Measurements from ENCODE around the gene MYOCOS. TPM values are rescaled to one million over a fixed set of nuclear protein-coding genes. Genes with fewer than 3 reads are reported as not detected.

The MYOCOS gene
- total and polyA plus RNA-seq, 9 of the 15 experiments (the other 6 are each of a cell fraction or from before 2014, with no cell fraction given), result 0.07 TPM; not detected in 7

DNA sequence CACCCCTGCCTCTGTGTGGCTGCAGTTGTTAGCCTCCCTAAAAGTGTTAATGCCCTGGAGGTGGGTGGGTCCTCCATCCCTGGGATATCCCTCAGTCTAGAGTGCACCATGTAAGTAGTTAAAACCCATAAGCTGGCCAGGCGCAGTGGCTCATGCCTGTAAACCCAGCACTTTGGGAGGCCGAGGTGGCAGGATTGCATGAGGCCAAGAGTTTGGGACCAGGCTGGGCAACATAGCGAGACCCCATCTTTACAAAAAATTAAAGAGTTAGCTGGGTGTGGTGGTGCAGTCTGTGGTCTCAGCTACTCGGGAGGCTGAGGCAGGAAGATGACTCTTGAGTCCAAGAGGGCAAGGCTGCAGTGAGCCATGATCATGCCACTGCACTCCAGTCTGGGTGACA is 20.2 kb downstream of the MYOCOS start:
- no peak overlapping the region for H3K4me3 ChIP-seq
- BruUV-seq (replicated peaks), result no TSS peak

DNA sequence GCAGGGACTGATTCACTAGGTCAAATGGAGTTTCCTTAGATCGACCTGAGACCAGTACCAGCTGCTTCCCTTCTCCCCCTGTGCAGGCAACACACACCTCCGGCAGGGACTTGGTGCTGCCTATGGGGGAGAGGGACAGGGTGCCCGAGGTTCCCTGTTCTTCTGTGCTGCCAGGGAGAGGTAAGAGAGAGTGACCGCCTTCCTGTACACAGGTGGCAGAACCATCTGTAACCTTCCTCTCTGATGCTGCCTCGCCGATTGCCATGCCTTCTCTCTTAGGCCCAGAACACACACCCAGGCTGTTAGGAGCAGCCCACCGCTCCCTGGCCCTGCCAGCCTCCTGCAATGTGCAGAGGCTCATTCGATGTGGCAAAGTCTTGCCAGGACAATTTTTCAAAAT is 21.1 kb downstream of the MYOCOS start:
- DNase-seq (ENCODE audit: extremely low read depth in 1 of 4, low spot score in 3 of 4), result no peak
- BruUV-seq (replicated peaks), result no TSS peak
- H3K4me2 ChIP-seq (ENCODE audit: insufficient read depth, low read length), result no peak overlapping the region
- no peak for ATAC-seq
- H4K20me1 ChIP-seq (replicated peaks; ENCODE audit: control insufficient read depth, insufficient read depth, low read length), result no peaks in the 10 kb centered on the region
- CTCF ChIA-PET (ENCODE audit: low intra/inter-chr PET ratio), result no interaction called here
- peaks cover 2 to 28% of the 10 kb centered on the region in 2 experiments; a peak in 3 of 5 replicates for H3K27me3 ChIP-seq (ENCODE audit: control insufficient read depth in 2 of 2, insufficient read depth in 2 of 2, low read length in 2 of 2)
- in situ Hi-C loops (cut with MboI) (loop anchor here (5.0 kb wide), 1 partner anchor 339 kb away; no protein-coding TSS in a partner anchor), intact Hi-C loops (cut with micrococcal nuclease) (loop anchor here (10.0 kb wide), 1 partner anchor 782 kb away; the partner anchor contains the start of gene C1orf105)
- no peaks in the 10 kb centered on the region for H3K36me3 ChIP-seq (ENCODE audit: control insufficient read depth, insufficient read depth, low read length)
- H3K27ac ChIP-seq (ENCODE audit: extremely low read depth, low read depth, low read length), result no peak overlapping the region
- H3K4me3 ChIP-seq, result no peak overlapping the region
- H3K79me2 ChIP-seq (ENCODE audit: control insufficient read depth, insufficient read depth, low read length), result no peaks in the 10 kb centered on the region
- no peak for FAIRE-seq
- POLR2A ChIA-PET, result interaction anchor here (0.7 kb wide), 1 partner anchor 348 kb away, joined by 3 read pairs; no protein-coding TSS in a partner anchor
- H3K9ac ChIP-seq (ENCODE audit: insufficient read depth in 1 of 2, low read depth in 2 of 2, low read length in 2 of 2), result peak overlapping the region in 1 of 2 experiments; percentile 63; a peak in 2 of 4 replicates
- H3K9me3 ChIP-seq (replicated peaks; ENCODE audit: control insufficient read depth, insufficient read depth, low read depth, low read length), result no peaks in the 10 kb centered on the region
- TF ChIP-seq HDAC3 (IDR thresholded peaks at IDR 0.05; ENCODE audit: borderline replicate concordance, partially characterized antibody) (no peak), SUPT5H (IDR thresholded peaks at IDR 0.05) (no peak), GABPB1 (CRISPR knock-in tag; IDR thresholded peaks at IDR 0.05) (no peak), PRPF4 (IDR thresholded peaks at IDR 0.05; ENCODE audit: insufficient read depth, low read depth, low read length, poor library complexity, severe bottlenecking) (no peak), SREBF2 (CRISPR knock-in tag; IDR thresholded peaks at IDR 0.05) (no peak), KHSRP (IDR thresholded peaks at IDR 0.05) (no peak), RBM39 (optimal IDR thresholded peaks at IDR 0.05; ENCODE audit: low read depth, low read length) (no peak), ESRRA (IDR thresholded peaks at IDR 0.05; ENCODE audit: borderline replicate concordance, low read depth) (no peak), ZNF444 (CRISPR knock-in tag; IDR thresholded peaks at IDR 0.05) (no peak), MEF2A (IDR thresholded peaks at IDR 0.05; ENCODE audit: control insufficient read depth, low read depth, low read length) (no peak)
- TF ChIP-seq, protein P1, sequence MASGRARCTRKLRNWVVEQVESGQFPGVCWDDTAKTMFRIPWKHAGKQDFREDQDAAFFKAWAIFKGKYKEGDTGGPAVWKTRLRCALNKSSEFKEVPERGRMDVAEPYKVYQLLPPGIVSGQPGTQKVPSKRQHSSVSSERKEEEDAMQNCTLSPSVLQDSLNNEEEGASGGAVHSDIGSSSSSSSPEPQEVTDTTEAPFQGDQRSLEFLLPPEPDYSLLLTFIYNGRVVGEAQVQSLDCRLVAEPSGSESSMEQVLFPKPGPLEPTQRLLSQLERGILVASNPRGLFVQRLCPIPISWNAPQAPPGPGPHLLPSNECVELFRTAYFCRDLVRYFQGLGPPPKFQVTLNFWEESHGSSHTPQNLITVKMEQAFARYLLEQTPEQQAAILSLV (tag; IDR thresholded peaks at IDR 0.05), result no peak
- TF ChIP-seq, protein P2, sequence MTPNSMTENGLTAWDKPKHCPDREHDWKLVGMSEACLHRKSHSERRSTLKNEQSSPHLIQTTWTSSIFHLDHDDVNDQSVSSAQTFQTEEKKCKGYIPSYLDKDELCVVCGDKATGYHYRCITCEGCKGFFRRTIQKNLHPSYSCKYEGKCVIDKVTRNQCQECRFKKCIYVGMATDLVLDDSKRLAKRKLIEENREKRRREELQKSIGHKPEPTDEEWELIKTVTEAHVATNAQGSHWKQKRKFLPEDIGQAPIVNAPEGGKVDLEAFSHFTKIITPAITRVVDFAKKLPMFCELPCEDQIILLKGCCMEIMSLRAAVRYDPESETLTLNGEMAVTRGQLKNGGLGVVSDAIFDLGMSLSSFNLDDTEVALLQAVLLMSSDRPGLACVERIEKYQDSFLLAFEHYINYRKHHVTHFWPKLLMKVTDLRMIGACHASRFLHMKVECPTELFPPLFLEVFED (CRISPR knock-in tag; conservative IDR thresholded peaks at IDR 0.05), result no peak
- H2AFZ ChIP-seq (ENCODE audit: low read depth, low read length), result no peak overlapping the region
- H3K4me1 ChIP-seq (replicated peaks in 1 of 2; ENCODE audit: control insufficient read depth in 2 of 2, insufficient read depth in 2 of 2, low read length in 2 of 2), result peaks cover 0 to 4% of the 10 kb centered on the region in 2 experiments; a peak in 2 of 5 replicates
- H3K9me1 ChIP-seq (ENCODE audit: control insufficient read depth, insufficient read depth, low read length), result no peaks in the 10 kb centered on the region
- WGBS (ENCODE audit: insufficient coverage, low coverage, missing lambda C conversion rate), result 5% methylated on average over 8 of the region's 8 CpGs

More for the DNA sequence above, 20.2 kb downstream of the MYOCOS start:
- H3K4me2 ChIP-seq (ENCODE audit: insufficient read depth, low read length), result no peak overlapping the region
- H2AFZ ChIP-seq (ENCODE audit: low read depth, low read length), result no peak overlapping the region
- no peak for FAIRE-seq
- H3K4me1 ChIP-seq (replicated peaks in 1 of 2; ENCODE audit: control insufficient read depth in 2 of 2, insufficient read depth in 2 of 2, low read length in 2 of 2), result peaks cover 0 to 4% of the 10 kb centered on the region in 2 experiments; a peak in 2 of 5 replicates
- intact Hi-C loops (cut with micrococcal nuclease) (loop anchor here (10.0 kb wide), 1 partner anchor 783 kb away; the partner anchor contains the start of gene C1orf105), in situ Hi-C loops (cut with MboI) (loop anchor here (5.0 kb wide), 1 partner anchor 340 kb away; no protein-coding TSS in a partner anchor)
- H3K36me3 ChIP-seq (ENCODE audit: control insufficient read depth, insufficient read depth, low read length), result no peaks in the 10 kb centered on the region
- H3K9me3 ChIP-seq (replicated peaks; ENCODE audit: control insufficient read depth, insufficient read depth, low read depth, low read length), result no peaks in the 10 kb centered on the region
- H3K79me2 ChIP-seq (ENCODE audit: control insufficient read depth, insufficient read depth, low read length), result no peaks in the 10 kb centered on the region
- H3K27ac ChIP-seq (ENCODE audit: extremely low read depth, low read depth, low read length), result no peak overlapping the region
- ChIA-PET POLR2A (interaction anchor here (0.7 to 0.8 kb wide), 2 partner anchors 10 to 44 kb away, joined by 3 to 5 read pairs; partner anchors contain the start of gene MYOC), CTCF (ENCODE audit: low intra/inter-chr PET ratio) (no interaction called here)
- no peaks in the 10 kb centered on the region for H3K9me1 ChIP-seq (ENCODE audit: control insufficient read depth, insufficient read depth, low read length)
- no peaks in the 10 kb centered on the region for H4K20me1 ChIP-seq (replicated peaks; ENCODE audit: control insufficient read depth, insufficient read depth, low read length)
- DNase-seq (ENCODE audit: extremely low read depth in 1 of 4, low spot score in 3 of 4), result no peak
- peaks cover 2 to 28% of the 10 kb centered on the region in 2 experiments; a peak in 3 of 5 replicates for H3K27me3 ChIP-seq (ENCODE audit: control insufficient read depth in 2 of 2, insufficient read depth in 2 of 2, low read length in 2 of 2)
- 0% methylated on average over 4 of the region's 4 CpGs for WGBS (ENCODE audit: insufficient coverage, low coverage, missing lambda C conversion rate)
- ATAC-seq, result no peak
- TF ChIP-seq CC2D1A (IDR thresholded peaks at IDR 0.05), result no peak
- TF ChIP-seq RHOXF2B (CRISPR knock-in tag; conservative IDR thresholded peaks at IDR 0.05), result no peak
- no peak for TF ChIP-seq HMG20A (CRISPR knock-in tag; conservative IDR thresholded peaks at IDR 0.05)
- TF ChIP-seq ZNF830 (CRISPR knock-in tag; IDR thresholded peaks at IDR 0.05), result no peak
- TF ChIP-seq CSDE1 (IDR thresholded peaks at IDR 0.05), result no peak
- TF ChIP-seq ZNF121 (CRISPR knock-in tag; conservative IDR thresholded peaks at IDR 0.05), result peak; percentile 69
- no peak for TF ChIP-seq ZKSCAN8 (CRISPR knock-in tag; IDR thresholded peaks at IDR 0.05)
- no peak overlapping the region for H3K9ac ChIP-seq (ENCODE audit: insufficient read depth in 1 of 2, low read depth in 2 of 2, low read length in 2 of 2)
